GM18868 (cell line): ENCODE measurements around the gene OR8S1.
"Not testable (repeated sequence)": the region's sequence is repeated elsewhere in the genome, so short reads cannot be mapped to it uniquely, and the experiment has no call there.

ENCODE experiments used
- ATAC-seq: cut with Tn5 transposase; IDR thresholded peaks from one replicate; pipeline ENCODE4 v1.9.1; 2021; ENCODE audit warnings: mild to moderate bottlenecking, moderate library complexity; ENCODE audit not compliant: unreplicated experiment

Gene OR8S1

GRCh38 chr12:48553666-48554343 is 28.4 kb downstream of the OR8S1 start:
- not testable (repeated sequence) for ATAC-seq

- ATAC-seq: no peak
Observed at GRCh38 chr12:48556631-48557030, 31.2 kb downstream of the OR8S1 start.

GRCh38 chr12:48557919-48558318 is 32.5 kb downstream of the OR8S1 start:
- no peak for ATAC-seq

- ATAC-seq: no peak
Observed at GRCh38 chr12:48567731-48568130, 42.3 kb downstream of the OR8S1 start.

DNA sequence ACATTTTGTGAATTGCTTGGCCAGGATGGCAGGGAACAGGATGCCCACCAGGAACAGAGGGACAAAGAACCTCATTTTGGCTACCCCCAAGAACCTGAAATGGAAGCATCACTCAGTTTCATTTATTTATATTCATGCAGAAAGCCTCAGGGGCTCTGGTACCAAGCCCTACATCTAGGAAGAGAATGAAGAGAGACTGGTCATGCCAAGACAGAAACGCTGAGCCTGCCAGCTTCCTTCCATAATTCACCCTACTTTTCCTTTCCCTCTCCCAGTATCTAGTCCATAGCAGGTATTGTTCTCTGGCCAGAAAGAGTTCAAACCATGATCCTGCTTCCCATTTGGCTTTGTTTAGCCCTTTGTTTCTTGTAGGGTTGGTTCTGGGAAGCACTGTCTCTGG is 44.5 kb downstream of the OR8S1 start, which contains the start of gene LALBA:
TSS of gene LALBA (minus strand) at position 101 of the 400 bp plus-strand sequence. CDS start at position 75, 26 bp downstream.
- ATAC-seq: no peak

DNA sequence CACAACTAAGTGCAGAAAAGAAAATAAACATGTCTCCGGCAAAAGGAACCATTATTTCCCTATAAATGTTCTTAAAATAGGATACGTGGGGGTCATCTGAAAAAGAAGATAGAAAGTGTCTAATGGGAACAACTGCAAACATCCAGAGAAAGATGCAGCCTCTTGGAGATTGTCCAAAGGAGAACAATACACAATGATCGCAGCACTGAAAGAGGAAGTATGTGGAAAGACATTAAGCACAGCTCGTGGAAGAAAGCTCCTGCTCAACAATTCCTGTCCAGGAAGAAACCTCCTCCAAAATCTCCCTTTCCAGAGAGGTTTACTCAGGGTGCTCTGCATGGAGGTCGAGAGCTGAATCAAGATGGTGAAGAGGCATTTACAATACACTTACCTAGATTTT is 46.9 kb downstream of the OR8S1 start:
- ATAC-seq: no peak
